ENCODE measurements around the gene BCDIN3D. TPM values are rescaled to one million over a fixed set of nuclear protein-coding genes. Genes with fewer than 3 reads are reported as not detected.
"Not testable (repeated sequence)": the region's sequence is repeated elsewhere in the genome, so short reads cannot be mapped to it uniquely, and the experiment has no call there.

Gene BCDIN3D, protein sequence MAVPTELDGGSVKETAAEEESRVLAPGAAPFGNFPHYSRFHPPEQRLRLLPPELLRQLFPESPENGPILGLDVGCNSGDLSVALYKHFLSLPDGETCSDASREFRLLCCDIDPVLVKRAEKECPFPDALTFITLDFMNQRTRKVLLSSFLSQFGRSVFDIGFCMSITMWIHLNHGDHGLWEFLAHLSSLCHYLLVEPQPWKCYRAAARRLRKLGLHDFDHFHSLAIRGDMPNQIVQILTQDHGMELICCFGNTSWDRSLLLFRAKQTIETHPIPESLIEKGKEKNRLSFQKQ
- 4.3 and 4.9 TPM in 2 replicates for total RNA-seq
- 4.6 TPM for polyA plus RNA-seq (2012)

GRCh38 chr12:49842519-49843352 lies at the start of gene BCDIN3D:
Gene BCDIN3D, minus strand, starts transcription at chr12:49843106. Its CDS starts 19 bp downstream, at chr12:49843087.
- DNase-seq (ENCODE audit: low read depth), result peak; percentile 94

DNA sequence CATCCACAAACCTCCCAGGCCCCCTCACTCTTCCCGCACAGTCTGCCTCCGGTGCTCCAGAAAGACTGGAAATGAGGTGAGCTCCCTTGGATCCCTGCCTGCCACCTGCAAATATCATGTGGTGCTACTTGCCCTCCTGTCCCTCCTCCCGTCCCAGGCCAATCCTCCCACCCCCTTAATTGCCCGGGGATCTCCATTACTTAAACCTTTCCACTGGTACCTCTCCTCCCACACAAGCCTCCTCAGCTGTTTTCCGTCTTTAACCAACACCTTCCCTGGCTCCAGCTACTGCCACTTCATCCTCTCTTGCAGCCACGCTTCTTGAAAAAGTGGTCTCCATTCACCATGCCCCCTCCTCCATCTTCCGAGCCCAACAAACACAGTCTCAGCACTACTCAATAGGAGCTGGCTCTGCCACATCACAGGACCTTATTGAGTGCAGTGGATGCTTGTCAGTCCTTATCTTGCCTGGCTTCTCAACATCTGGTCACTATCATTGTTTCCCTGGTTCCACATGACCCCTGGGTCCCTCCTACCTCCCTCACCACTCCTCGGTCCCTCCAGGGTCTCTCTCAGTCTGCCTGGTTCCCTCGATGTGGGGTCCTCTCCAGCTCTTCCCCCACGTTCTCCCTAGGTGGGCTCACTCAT lies 49.3 kb upstream of the BCDIN3D start:
- DNase-seq (ENCODE audit: low read depth), result no peak

GRCh38 chr12:49891476-49891875 lies 48.6 kb upstream of the BCDIN3D start:
- DNase-seq (ENCODE audit: low read depth), result no peak

- DNase-seq (ENCODE audit: low read depth), result no peak
These were observed 48.1 kb upstream of the BCDIN3D start for GRCh38 chr12:49891012-49891411.

- DNase-seq (ENCODE audit: low read depth), result no peak
These were observed 47.2 kb upstream of the BCDIN3D start for GRCh38 chr12:49890096-49890461.

- no peak for DNase-seq (ENCODE audit: low read depth)
These were observed 46.6 kb upstream of the BCDIN3D start for GRCh38 chr12:49889361-49890095.

DNA sequence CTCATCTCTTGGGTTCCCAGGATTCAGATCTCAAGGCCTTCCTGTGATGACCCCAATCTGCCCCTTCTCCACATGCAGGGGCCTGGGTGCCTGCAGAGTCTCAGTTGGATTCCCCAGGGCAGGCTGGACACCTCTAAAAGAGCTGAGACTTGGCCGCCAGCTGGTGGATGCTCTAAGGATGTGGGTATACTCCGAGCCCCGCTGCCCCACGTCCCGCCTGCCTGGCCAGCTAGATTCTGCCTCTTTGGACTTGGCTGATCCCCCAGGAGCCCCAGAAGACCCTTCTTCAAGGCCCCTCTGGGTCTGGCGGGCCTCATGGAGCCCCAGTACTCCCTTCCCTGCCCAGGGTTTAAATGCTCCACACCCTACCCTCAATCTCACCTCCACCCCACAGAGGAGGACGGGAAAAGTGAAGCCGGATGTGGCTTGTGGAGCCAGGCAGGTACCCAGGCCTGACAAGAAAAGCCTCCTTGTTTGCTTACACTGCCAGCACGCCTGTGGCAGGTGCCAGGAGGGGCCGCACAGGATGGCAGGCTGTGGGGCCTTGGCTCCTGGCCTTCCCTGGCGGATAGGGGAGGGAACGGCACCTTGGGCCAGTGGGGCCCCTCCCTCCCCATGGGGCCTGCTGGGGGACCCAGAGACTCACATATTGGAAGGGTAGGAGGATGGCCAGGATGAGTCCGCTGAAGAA lies 45.7 kb upstream of the BCDIN3D start:
- DNase-seq (ENCODE audit: low read depth), result no peak

GRCh38 chr12:49887536-49888401 lies 44.9 kb upstream of the BCDIN3D start:
- no peak for DNase-seq (ENCODE audit: low read depth)

DNA sequence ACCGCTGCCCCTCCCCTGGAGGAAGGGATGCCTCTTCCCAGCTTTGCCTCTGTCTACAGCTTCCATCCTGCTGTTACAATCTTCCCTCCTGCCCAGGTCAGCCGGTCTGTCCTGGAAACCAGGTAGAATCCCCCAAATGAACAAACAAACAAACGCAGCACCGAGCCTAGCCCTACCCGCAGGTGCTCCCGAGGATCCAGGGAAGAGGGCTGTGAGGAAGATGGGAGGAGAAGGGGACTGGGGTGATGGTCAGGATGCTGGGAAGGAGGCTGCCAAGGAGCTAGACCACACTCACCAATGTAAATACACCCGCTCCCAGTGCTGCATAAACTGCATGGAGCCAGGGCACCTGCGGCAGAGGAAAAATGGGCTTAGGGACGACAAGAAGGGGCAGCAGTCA lies 44.2 kb upstream of the BCDIN3D start:
- DNase-seq (ENCODE audit: low read depth), result no peak

DNA sequence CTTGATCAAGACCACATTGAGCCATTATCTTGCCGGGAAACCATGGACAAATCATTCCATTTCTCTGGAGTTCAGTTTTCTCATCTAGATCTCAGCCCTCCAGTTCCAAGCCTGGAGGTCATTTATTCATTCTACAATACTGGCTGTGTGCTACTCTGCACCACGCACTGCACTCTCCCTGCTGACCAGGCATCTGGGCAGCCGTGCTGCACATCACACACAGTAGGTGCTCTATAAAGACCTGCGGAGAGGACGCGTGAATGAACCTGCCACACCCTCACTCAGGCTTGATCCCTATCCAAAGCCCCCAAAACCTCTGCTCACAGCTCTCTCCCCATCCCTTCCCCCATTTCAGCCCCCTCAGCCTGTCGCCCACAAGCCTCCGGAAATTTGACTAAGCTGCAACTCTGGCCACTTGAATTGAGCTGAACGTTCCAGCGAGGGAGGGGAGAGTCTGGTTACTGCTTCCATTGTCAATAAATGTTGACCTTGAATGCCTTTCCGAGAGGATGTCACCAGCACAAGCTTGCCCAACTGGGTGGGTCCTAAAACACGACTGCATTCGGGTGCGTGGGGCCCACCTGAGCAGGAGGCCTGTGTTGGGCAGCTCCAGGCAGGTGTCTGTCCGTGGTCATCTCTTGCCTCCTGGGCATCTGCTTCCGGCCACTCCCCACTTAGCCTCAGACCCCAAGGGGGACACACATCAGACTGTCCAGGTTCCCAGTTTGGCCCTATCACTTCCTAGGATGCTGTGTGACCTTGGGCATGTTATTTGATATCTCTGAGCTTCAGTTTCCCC lies 43.0 kb upstream of the BCDIN3D start:
- DNase-seq (ENCODE audit: low read depth), result no peak

DNA sequence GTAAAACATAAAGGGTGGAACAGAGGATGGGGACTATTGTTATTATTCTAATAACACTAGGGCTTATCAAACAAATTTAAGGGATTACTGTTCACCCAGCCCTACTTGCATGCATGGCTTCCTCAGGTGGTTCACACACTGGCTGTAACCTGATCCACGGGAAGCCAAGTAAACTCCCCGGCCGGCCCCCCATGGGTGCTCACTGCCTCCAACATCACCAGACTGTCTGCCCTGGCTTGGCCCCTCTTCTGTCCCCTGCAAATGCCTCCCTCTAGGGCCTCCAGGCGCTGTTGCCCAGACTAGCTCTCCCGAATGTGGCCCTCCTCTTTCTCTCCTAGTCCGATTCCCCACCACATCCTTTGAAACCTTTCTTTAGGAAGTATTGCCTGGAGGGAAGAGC lies 42.2 kb upstream of the BCDIN3D start:
- no peak for DNase-seq (ENCODE audit: low read depth)

DNA sequence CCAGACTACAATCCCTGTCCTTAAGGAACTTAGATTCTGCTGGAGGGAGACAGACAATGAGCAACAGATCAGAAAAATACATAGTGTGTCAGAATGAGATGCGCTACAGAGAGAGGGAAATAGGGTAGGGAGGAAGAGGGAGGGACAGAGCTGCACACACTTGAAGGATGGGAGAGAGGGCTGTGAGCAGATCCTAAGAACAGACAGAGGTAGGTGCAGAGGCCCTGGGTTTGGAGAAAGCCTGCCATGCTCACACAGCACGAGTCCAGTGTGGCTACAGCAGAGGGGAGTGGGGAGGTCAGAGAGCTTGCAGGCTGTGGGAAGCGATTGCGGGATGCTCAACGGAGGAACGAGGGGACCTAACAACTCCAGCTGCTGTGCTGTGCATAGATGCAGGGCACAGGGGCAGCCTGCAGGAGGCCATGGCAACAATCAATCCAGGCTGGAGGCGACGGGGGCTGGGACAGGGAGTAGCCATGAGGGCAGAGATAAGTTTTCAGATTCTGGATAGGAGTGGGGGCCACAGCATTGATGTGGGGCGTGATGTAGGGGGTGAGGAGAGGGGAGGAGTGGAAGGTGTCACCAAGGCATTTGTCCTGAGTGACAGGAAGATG lies 40.1 kb upstream of the BCDIN3D start:
- DNase-seq (ENCODE audit: low read depth), result no peak

- DNase-seq (ENCODE audit: low read depth), result no peak
These were observed 39.4 kb upstream of the BCDIN3D start for GRCh38 chr12:49882248-49882850.

DNA sequence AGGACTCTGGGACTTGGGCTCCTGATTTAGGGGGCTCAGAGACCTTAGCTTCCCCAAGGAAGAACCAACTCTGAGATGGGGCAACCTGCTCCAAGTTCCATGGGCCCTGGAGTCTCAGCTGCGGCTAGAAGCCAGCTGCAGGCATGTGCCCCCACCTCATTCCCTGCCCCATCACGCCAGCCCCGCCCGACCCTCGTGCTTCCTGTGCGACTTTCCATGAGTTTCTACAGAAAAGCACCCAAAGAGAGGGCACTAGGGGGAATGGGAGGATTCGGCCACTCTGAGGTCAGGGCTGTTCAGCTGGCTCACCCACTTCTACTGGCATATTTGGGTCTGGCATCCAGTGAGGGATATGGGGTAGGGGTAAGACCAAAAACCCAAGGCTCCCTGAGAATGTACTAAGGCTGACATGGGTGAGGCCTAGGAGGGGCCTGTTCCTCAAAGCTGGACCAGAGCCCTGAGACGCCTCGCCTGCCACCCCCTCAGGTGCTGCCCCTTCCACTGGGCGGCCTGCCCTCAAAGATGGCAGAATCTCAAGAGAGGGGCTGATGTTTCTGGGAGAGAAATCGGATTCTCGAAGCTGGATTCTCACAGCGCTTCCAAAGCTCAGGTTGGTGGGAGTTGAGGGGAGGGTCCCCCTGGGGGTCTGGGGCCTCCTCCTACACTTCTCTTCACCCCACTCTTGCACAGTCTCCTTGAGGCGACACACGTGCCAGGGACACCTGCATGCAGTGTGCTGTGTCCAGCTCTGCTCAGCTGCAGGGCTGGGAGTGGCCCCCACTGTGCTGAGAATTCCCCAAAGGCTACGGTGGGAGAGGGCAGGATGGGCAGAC lies 38.7 kb upstream of the BCDIN3D start:
- no peak for DNase-seq (ENCODE audit: low read depth)

DNA sequence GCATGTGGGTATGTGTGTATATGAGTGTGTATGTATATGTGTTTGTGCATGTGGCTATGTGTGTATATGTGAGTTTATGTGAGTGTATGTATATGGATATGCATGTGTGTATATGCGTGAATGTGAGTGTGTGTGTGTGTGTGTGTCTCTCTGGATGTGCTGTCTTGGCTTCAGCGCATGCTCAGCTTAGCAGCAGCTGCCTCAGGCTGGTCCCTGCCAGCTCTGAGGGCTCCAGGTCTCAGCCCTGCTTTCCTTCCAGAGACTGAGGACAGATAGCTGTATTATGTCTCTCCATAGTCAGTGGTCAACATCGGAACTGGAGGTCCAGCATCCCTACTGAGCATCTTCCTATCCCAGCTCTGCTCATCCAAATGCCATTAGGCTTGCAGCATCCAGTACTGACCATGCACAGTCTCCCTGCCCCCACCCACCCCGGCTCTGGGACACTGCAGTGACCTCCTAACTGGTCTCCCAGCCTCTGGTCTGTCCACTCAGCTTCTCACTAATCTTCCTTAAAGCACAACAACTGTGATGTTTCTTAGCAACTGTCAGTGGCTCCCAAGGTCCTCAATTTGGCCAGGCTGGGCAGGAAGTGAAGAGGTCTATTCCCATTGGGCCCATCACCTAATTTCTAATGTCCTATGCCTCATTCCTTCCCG lies 38.0 kb upstream of the BCDIN3D start:
- peak; percentile 11 for DNase-seq (ENCODE audit: low read depth)

DNA sequence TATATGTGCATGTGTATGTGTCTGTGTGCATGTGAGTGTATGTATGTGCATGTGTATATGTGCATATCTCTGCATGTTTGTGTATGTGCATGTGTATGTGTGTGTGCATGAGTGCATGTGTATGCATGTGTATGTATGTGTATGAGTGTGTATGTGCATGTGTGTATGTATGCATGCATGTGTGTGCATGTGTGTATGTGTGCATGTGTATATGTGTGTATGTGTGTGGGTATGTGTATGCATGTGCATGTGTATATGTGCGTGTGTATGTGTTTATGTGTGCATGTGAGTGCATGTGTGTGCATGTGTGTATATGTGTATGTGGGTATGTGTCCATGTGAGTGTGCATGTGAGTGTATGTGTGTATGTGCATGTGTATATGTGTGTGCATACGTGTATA lies 36.2 kb upstream of the BCDIN3D start:
- DNase-seq (ENCODE audit: low read depth), result not testable (repeated sequence)

DNA sequence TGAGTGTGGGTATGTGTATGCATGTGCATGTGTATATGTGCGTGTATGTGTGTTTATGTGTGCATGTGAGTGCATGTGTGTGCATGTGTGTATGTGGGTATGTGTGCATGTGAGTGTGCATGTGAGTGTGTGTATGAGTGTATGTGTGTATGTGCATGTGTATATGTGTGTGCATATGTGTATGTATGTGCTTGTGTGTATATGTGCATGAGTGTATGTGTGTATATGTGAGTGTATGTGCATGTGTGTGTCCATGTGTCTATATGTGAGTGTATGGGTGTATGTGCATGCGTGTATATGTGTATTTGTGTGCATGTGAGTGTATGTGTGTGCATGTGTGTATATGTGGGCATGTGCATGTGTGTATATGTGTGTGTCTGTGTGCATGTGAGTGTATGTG lies 35.1 kb upstream of the BCDIN3D start:
- no peak for DNase-seq (ENCODE audit: low read depth)

Measured in myocyte (in vitro differentiated cells).